ENCODE data around the gene S1PR5.

The S1PR5 gene

GRCh38 chr19:10468133-10468532, 49.1 kb downstream of the S1PR5 start:
- no peak overlapping the region for H3K4me3 ChIP-seq (replicated peaks in 1 of 2; ENCODE audit: low read depth in 2 of 2, low read length in 2 of 2)
- no peak for DNase-seq (ENCODE audit: low read depth in 2 of 2)
- no peak for TF ChIP-seq CTCF (IDR thresholded peaks at IDR 0.05; ENCODE audit: low read depth, low read length)

GRCh38 chr19:10467104-10467706, 50.0 kb downstream of the S1PR5 start:
- H3K4me3 ChIP-seq (replicated peaks in 1 of 2; ENCODE audit: low read depth in 2 of 2, low read length in 2 of 2), result no peak overlapping the region
- no peak for TF ChIP-seq CTCF (IDR thresholded peaks at IDR 0.05; ENCODE audit: low read depth, low read length)
- no peak for DNase-seq (ENCODE audit: low read depth in 2 of 2)

- H3K4me3 ChIP-seq (replicated peaks in 1 of 2; ENCODE audit: low read depth in 2 of 2, low read length in 2 of 2), result no peak overlapping the region
- no peak for DNase-seq (ENCODE audit: low read depth in 2 of 2)
- no peak for TF ChIP-seq CTCF (IDR thresholded peaks at IDR 0.05; ENCODE audit: low read depth, low read length)
These were observed 52.8 kb downstream of the S1PR5 start for GRCh38 chr19:10464456-10464855.
